ENCODE data around the gene NEU1. TPM values are rescaled to one million over a fixed set of nuclear protein-coding genes. Genes with fewer than 3 reads are reported as not detected.

Gene NEU1
- total and polyA plus RNA-seq, 2 donors (not counting 1 experiment from before 2014, with no cell fraction given): 25.3 to 35.1 TPM

DNA sequence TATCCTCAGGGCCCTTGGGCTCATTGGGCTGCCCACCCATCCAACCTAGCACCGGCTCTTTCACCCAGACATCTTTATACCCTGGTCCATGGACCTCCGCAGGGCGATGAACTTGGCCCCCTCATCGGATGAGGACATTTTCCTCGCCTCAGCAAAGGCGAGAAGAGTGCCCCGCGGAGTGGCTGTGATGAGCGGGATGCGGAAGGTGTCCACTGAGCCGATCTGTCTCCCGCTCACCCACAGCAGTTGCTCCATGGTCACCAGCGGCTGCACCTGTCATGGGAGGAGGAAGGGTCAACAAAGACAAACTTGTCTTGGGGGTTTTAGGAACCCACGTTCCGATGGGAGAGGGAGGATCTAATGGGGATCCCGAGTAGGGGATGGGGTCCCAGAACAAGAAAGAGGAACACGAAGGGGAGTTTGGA, 690 bp downstream of the NEU1 start:
- ATAC-seq (ENCODE audit: low read depth) (no peak), DNase-seq (no peak)
- H3K27me3 ChIP-seq (replicated peaks in 1 of 4; ENCODE audit: control extremely low read depth in 1 of 4, control insufficient read depth in 3 of 4, insufficient read depth in 4 of 4, low read length in 3 of 4): no peaks in the 10 kb centered on the region
- peaks cover 17% of the 10 kb centered on the region for H3K79me2 ChIP-seq (ENCODE audit: control insufficient read depth, insufficient read depth, low read length)
- ChIA-PET CTCF (interaction anchor here (1.0 to 1.4 kb wide), 2 partner anchors 26 to 132 kb away, joined by 5 to 6 read pairs; no protein-coding TSS in a partner anchor), POLR2A (interaction anchor here (1.0 to 2.5 kb wide), 4 partner anchors 27 to 1437 kb away, joined by 3 to 15 read pairs (median 6); no protein-coding TSS in a partner anchor)
- H3K9me3 ChIP-seq (ENCODE audit: control extremely low read depth in 1 of 3, control insufficient read depth in 2 of 3, insufficient read depth in 1 of 3, low read length in 2 of 3): no peaks in the 10 kb centered on the region
- peak overlapping the region; percentile 92 for H3K27ac Mint-ChIP-seq
- H3K9ac ChIP-seq (ENCODE audit: low read length): peak overlapping the region; percentile 79
- WGBS (ENCODE audit: insufficient coverage): 53% methylated on average over 16 of the region's 17 CpGs
- peaks cover 24% of the 10 kb centered on the region for H3K4me1 Mint-ChIP-seq
- peak overlapping the region in 1 of 2 donors; percentile 91 for H3K27ac ChIP-seq (ENCODE audit: low read length in 2 of 2)
- no peaks in the 10 kb centered on the region for H3K27me3 Mint-ChIP-seq
- no peaks in the 10 kb centered on the region for H3K9me3 Mint-ChIP-seq (ENCODE audit: insufficient read depth)
- peak overlapping the region; percentile 95 for H3K4me2 ChIP-seq (replicated peaks; ENCODE audit: low read depth, low read length, poor library complexity, severe bottlenecking)
- H2AFZ ChIP-seq (ENCODE audit: insufficient read depth, low read depth, low read length, poor library complexity, severe bottlenecking): peak overlapping the region; percentile 63
- H3K36me3 ChIP-seq (replicated peaks in 1 of 2; ENCODE audit: control extremely low read depth in 1 of 2, control insufficient read depth in 1 of 2, extremely low read depth in 1 of 2, insufficient read depth in 2 of 2, low read length in 1 of 2): peaks cover 2 to 26% of the 10 kb centered on the region in 2 experiments
- H4K20me1 ChIP-seq (ENCODE audit: control insufficient read depth, insufficient read depth, low read length, poor library complexity, severe bottlenecking): no peaks in the 10 kb centered on the region
- H3K4me3 Mint-ChIP-seq: peak overlapping the region; percentile 94
- TF ChIP-seq, protein P1, sequence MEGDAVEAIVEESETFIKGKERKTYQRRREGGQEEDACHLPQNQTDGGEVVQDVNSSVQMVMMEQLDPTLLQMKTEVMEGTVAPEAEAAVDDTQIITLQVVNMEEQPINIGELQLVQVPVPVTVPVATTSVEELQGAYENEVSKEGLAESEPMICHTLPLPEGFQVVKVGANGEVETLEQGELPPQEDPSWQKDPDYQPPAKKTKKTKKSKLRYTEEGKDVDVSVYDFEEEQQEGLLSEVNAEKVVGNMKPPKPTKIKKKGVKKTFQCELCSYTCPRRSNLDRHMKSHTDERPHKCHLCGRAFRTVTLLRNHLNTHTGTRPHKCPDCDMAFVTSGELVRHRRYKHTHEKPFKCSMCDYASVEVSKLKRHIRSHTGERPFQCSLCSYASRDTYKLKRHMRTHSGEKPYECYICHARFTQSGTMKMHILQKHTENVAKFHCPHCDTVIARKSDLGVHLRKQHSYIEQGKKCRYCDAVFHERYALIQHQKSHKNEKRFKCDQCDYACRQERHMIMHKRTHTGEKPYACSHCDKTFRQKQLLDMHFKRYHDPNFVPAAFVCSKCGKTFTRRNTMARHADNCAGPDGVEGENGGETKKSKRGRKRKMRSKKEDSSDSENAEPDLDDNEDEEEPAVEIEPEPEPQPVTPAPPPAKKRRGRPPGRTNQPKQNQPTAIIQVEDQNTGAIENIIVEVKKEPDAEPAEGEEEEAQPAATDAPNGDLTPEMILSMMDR (IDR thresholded peaks at IDR 0.05): no peak
- TF ChIP-seq EZH2 (IDR thresholded peaks at IDR 0.05; ENCODE audit: borderline replicate concordance, insufficient read depth, low read depth, low read length, poor library complexity, severe bottlenecking): no peak
- peak overlapping the region; percentile 69 to 92 (median 85) for H3K4me3 ChIP-seq (ENCODE audit: control extremely low read depth in 1 of 5, extremely low read depth in 1 of 5, insufficient read depth in 1 of 5, low read depth in 2 of 5, low read length in 4 of 5)
- intact Hi-C loops (cut with micrococcal nuclease): loop anchor here (1.0 to 10.0 kb wide), 7 partner anchors 28 to 367 kb away; partner anchors contain the start of genes ABHD16A, BAG6, HSPA1A and HSPA1L
- peaks cover 18 to 23% of the 10 kb centered on the region in 2 donors for H3K4me1 ChIP-seq (ENCODE audit: control insufficient read depth in 2 of 2, insufficient read depth in 2 of 2, low read length in 2 of 2)

DNA sequence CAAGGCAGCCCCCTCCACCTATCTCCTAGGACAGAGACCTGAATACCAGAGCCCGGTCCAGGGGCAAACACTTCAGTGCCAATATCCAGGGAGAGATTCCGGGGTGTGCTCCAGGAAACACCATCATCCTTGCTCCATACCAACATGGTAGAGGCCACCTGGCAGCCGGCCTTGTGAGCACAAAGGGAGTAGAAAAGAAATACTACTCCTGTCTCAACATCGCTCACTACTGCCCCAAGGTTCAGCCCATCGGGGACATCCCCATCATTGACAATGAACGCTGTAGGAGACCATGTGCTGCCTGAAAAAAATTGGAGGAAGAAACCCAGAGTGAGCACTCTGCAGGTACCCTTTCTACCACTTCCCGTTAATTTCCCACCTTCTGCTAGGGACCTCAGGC, 1.5 kb downstream of the NEU1 start:
- H3K79me2 ChIP-seq (ENCODE audit: control insufficient read depth, insufficient read depth, low read length): peaks cover 17% of the 10 kb centered on the region
- DNase-seq: no peak
- H3K27ac Mint-ChIP-seq: no peak overlapping the region
- no peaks in the 10 kb centered on the region for H3K27me3 Mint-ChIP-seq
- H3K9me3 ChIP-seq (ENCODE audit: control extremely low read depth in 1 of 3, control insufficient read depth in 2 of 3, insufficient read depth in 1 of 3, low read length in 2 of 3): no peaks in the 10 kb centered on the region
- peaks cover 24% of the 10 kb centered on the region for H3K4me1 Mint-ChIP-seq
- no peak overlapping the region for H3K27ac ChIP-seq (ENCODE audit: low read length in 2 of 2)
- peak overlapping the region; percentile 94 for H3K4me3 Mint-ChIP-seq
- H3K9me3 Mint-ChIP-seq (ENCODE audit: insufficient read depth): no peaks in the 10 kb centered on the region
- no peak for ATAC-seq (ENCODE audit: low read depth)
- TF ChIP-seq, protein P1 (IDR thresholded peaks at IDR 0.05): no peak
- no peak for TF ChIP-seq EZH2 (IDR thresholded peaks at IDR 0.05; ENCODE audit: borderline replicate concordance, insufficient read depth, low read depth, low read length, poor library complexity, severe bottlenecking)
- POLR2A ChIA-PET: no interaction called here
- H3K36me3 ChIP-seq (replicated peaks in 1 of 2; ENCODE audit: control extremely low read depth in 1 of 2, control insufficient read depth in 1 of 2, extremely low read depth in 1 of 2, insufficient read depth in 2 of 2, low read length in 1 of 2): peaks cover 2 to 27% of the 10 kb centered on the region in 2 experiments
- H3K9ac ChIP-seq (ENCODE audit: low read length): no peak overlapping the region
- intact Hi-C loops (cut with micrococcal nuclease): loop anchor here (5.0 to 10.0 kb wide), 3 partner anchors 44 to 366 kb away; partner anchors contain the start of genes HSPA1A, HSPA1L, MICB and VARS1
- WGBS (ENCODE audit: insufficient coverage): 98% methylated on average over 5 of the region's 7 CpGs
- no peaks in the 10 kb centered on the region for H3K27me3 ChIP-seq (replicated peaks in 1 of 4; ENCODE audit: control extremely low read depth in 1 of 4, control insufficient read depth in 3 of 4, insufficient read depth in 4 of 4, low read length in 3 of 4)
- CTCF ChIA-PET: no interaction called here
- no peak overlapping the region for H3K4me3 ChIP-seq (ENCODE audit: control extremely low read depth in 1 of 5, extremely low read depth in 1 of 5, insufficient read depth in 1 of 5, low read depth in 2 of 5, low read length in 4 of 5)
- H2AFZ ChIP-seq (ENCODE audit: insufficient read depth, low read depth, low read length, poor library complexity, severe bottlenecking): no peak overlapping the region
- H3K4me1 ChIP-seq (ENCODE audit: control insufficient read depth in 2 of 2, insufficient read depth in 2 of 2, low read length in 2 of 2): peaks cover 18 to 23% of the 10 kb centered on the region in 2 donors
- H3K4me2 ChIP-seq (replicated peaks; ENCODE audit: low read depth, low read length, poor library complexity, severe bottlenecking): no peak overlapping the region
- no peaks in the 10 kb centered on the region for H4K20me1 ChIP-seq (ENCODE audit: control insufficient read depth, insufficient read depth, low read length, poor library complexity, severe bottlenecking)
